Stimulated activated CD4-positive, alpha-beta T cell treated with anti-CD3 and anti-CD28 coated beads, Interleukin-2, amount 100 ng/mL, for 48 hours (primary cell): ENCODE measurements around the gene PSMG1.
A peak's percentile ranks its signal among the peaks of the same experiment; 100 is the strongest.
"Not testable (repeated sequence)": the region's sequence is repeated elsewhere in the genome, so short reads cannot be mapped to it uniquely, and the experiment has no call there.

Experiments
- DNase-seq, 2 donors: peaks; one replicate each; pipeline ENCODE4 v3.0.0-alpha.2; 2020

PSMG1 gene

GRCh38 chr21:39187141-39187540 is 3.9 kb upstream of the PSMG1 start:
- no peak for DNase-seq

GRCh38 chr21:39186676-39187075 is 3.4 kb upstream of the PSMG1 start:
- no peak for DNase-seq

GRCh38 chr21:39185157-39185556 is 1.9 kb upstream of the PSMG1 start:
- no peak for DNase-seq

- no peak for DNase-seq
Observed at GRCh38 chr21:39184050-39184980, 1.1 kb upstream of the PSMG1 start.

GRCh38 chr21:39182484-39183271 is 573 bp downstream of the PSMG1 start:
- peak in 1 of 2 donors; percentile 8 for DNase-seq

GRCh38 chr21:39182016-39182415 is 1.2 kb downstream of the PSMG1 start:
- no peak for DNase-seq

- no peak for DNase-seq
Observed at GRCh38 chr21:39181205-39181818, 1.9 kb downstream of the PSMG1 start.

- DNase-seq = no peak
Observed at GRCh38 chr21:39180429-39181019, 2.7 kb downstream of the PSMG1 start.

- no peak for DNase-seq
Observed at GRCh38 chr21:39178421-39178820, 4.8 kb downstream of the PSMG1 start.

GRCh38 chr21:39176271-39176709 is 7.0 kb downstream of the PSMG1 start:
- DNase-seq = no peak

GRCh38 chr21:39175665-39176064 is 7.6 kb downstream of the PSMG1 start:
- no peak for DNase-seq

GRCh38 chr21:39175154-39175553 is 8.1 kb downstream of the PSMG1 start:
- no peak for DNase-seq

GRCh38 chr21:39173716-39174680 is 9.3 kb downstream of the PSMG1 start:
- DNase-seq = no peak

- DNase-seq = no peak
Observed at GRCh38 chr21:39169906-39170305, 13.3 kb downstream of the PSMG1 start.

- no peak for DNase-seq
Observed at GRCh38 chr21:39168800-39169199, 14.5 kb downstream of the PSMG1 start.

- no peak for DNase-seq
Observed at GRCh38 chr21:39164523-39164922, 18.7 kb downstream of the PSMG1 start.

GRCh38 chr21:39161064-39161463 is 22.2 kb downstream of the PSMG1 start:
- no peak for DNase-seq

- DNase-seq = no peak
Observed at GRCh38 chr21:39159342-39160063, 23.7 kb downstream of the PSMG1 start.

- not testable (repeated sequence) for DNase-seq
Observed at GRCh38 chr21:39157241-39157640, 26.0 kb downstream of the PSMG1 start.

- no peak for DNase-seq
Observed at GRCh38 chr21:39156024-39156423, 27.2 kb downstream of the PSMG1 start.

GRCh38 chr21:39155578-39155977 is 27.7 kb downstream of the PSMG1 start:
- DNase-seq = no peak
